Measurements from ENCODE around the gene CBLL2. TPM values are rescaled to one million over a fixed set of nuclear protein-coding genes. Genes with fewer than 3 reads are reported as not detected.

Gene CBLL2, protein sequence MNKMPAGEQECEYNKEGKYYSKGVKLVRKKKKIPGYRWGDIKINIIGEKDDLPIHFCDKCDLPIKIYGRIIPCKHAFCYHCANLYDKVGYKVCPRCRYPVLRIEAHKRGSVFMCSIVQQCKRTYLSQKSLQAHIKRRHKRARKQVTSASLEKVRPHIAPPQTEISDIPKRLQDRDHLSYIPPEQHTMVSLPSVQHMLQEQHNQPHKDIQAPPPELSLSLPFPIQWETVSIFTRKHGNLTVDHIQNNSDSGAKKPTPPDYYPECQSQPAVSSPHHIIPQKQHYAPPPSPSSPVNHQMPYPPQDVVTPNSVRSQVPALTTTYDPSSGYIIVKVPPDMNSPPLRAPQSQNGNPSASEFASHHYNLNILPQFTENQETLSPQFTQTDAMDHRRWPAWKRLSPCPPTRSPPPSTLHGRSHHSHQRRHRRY
- not detected for total RNA-seq

DNA sequence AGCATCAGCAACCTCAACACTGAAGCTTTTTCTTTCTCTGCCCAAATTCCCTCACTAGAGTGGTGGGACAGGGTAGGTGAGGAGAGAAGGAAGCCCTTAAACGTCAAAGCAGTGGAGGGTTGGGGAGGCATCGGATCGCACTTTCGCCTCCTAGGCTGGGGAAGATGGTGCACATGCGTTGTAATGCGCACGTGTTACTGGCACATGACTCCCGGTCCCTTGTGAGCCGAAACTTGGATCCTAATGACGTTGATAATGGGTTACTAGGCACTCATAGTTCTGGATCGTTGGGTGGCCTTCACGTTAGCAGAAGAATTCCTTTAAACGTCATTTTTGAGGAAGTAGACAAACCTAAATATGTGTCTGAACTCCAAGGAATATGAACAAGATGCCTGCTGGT lies at the start of gene CBLL2:
Gene CBLL2, plus strand, starts transcription at position 301 of the 400 bp plus-strand sequence. Its CDS starts 79 bp downstream, at position 380.

Other genes with a start within 250 kb of the CBLL2 start
- gene PHEX, start 240.6 kb upstream of the CBLL2 start, total RNA-seq = 1.4 TPM

Measured in diencephalon (tissue), 1 donor.